ENCODE measurements around the gene GSTA2. TPM values are rescaled to one million over a fixed set of nuclear protein-coding genes. Genes with fewer than 3 reads are reported as not detected.
A peak's percentile ranks its signal among the peaks of the same experiment; 100 is the strongest.
"Not testable (repeated sequence)": the region's sequence is repeated elsewhere in the genome, so short reads cannot be mapped to it uniquely, and the experiment has no call there.

The GSTA2 gene
- total RNA-seq, 1 experiment from 2014 or later: not detected

DNA sequence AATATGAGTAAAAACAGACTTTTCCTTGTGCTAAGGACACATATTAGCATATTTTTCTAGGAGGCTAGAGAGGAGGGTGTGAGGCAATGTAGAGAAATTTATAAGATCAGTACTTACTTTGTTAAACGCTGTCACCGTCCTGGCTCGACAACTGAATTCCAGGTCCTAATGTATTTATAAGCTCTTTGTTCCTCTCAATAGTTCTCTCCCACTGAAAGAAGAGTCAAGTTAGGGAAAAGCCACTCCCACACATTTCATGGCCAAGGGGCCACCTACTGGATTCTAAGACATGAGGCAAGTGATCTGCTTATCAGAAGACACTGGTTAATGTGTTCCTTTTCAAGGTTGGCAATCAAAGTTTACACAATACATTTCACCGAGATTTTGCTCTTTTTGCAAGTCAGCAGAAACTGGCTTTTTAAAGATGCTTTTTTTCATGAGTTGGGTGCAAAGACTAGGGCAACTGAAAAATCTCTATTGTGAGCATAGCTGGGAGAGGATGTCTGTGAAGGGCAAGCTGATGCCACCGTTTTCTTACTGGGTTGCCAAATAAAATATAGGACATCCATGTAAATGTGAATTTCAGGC lies 40.5 kb upstream of the GSTA2 start, which contains the start of gene GSTA1:
TSS of gene GSTA1 (minus strand) at position 149 of the 588 bp plus-strand sequence. CDS start 4,549 bp downstream, outside the sequence.
- not testable (repeated sequence) for DNase-seq

More for the DNA sequence above, 40.5 kb upstream of the GSTA2 start, which contains the start of gene GSTA1:
- H4K20me1 ChIP-seq (ENCODE audit: control insufficient read depth, insufficient read depth, insufficient read length); H3K4ac ChIP-seq (ENCODE audit: low read depth, low read length); H3K79me1 ChIP-seq (ENCODE audit: insufficient read depth, low read depth, low read length, poor library complexity, severe bottlenecking); H3K18ac ChIP-seq (ENCODE audit: insufficient read length, low read depth, low read length); H3K4me2 ChIP-seq (ENCODE audit: insufficient read depth, insufficient read length, low read length); H2BK15ac ChIP-seq (ENCODE audit: low read depth, low read length); H2BK20ac ChIP-seq (ENCODE audit: low read depth, low read length, poor library complexity, severe bottlenecking); H3K4me1 Mint-ChIP-seq; H3K27me3 ChIP-seq (ENCODE audit: insufficient read depth, low read length); H3T11ph ChIP-seq (ENCODE audit: low read length); H3K9ac ChIP-seq (ENCODE audit: extremely low read depth, insufficient read length, low read length); H3K4me1 ChIP-seq (ENCODE audit: insufficient read depth, low read length); H4K91ac ChIP-seq (ENCODE audit: insufficient read length, low read depth, low read length); H3K4me3 Mint-ChIP-seq; H2AK5ac ChIP-seq (ENCODE audit: insufficient read length, low read length); H3K36me3 Mint-ChIP-seq (ENCODE audit: insufficient read depth in 1 of 3, low read depth in 3 of 3); H3K27ac ChIP-seq (ENCODE audit: insufficient read length, low read depth, low read length); H3K56ac ChIP-seq (ENCODE audit: insufficient read length, low read depth, low read length); H2BK120ac ChIP-seq (ENCODE audit: low read depth, low read length, poor library complexity, severe bottlenecking); H4K5ac ChIP-seq (ENCODE audit: insufficient read length, low read depth, low read length); H3K79me2 ChIP-seq (ENCODE audit: insufficient read depth, low read length); H3K27me3 Mint-ChIP-seq (ENCODE audit: low read depth); H3K14ac ChIP-seq (ENCODE audit: insufficient read depth, low read length); H4K8ac ChIP-seq (replicated peaks; ENCODE audit: insufficient read length, low read depth, low read length); H2BK5ac ChIP-seq (ENCODE audit: insufficient read length, low read length); H3K23me2 ChIP-seq (ENCODE audit: insufficient read length, low read depth, low read length, poor library complexity, severe bottlenecking); H3K23ac ChIP-seq (ENCODE audit: insufficient read length, low read depth, low read length); H3K9me3 ChIP-seq (ENCODE audit: control insufficient read depth, low read depth, low read length); H2BK12ac ChIP-seq (ENCODE audit: insufficient read length, low read depth, low read length); H3K9me3 Mint-ChIP-seq: not testable (repeated sequence)
- TF ChIP-seq CTCF (conservative IDR thresholded peaks at IDR 0.05): peak; percentile 39; the same call in 1 of the 3 replicates
- no CpG with 5 or more reads among the region's 5 CpGs for WGBS (ENCODE audit: extremely low coverage, insufficient read length, low lambda C conversion rate)
- peak within 1 kb of the TSS; percentile 56 for H2AFZ ChIP-seq (ENCODE audit: low read length)
- 0 out of 7 replicates have a peak within 1 kb of the TSS, but pooled peaks of 1 of the 3 experiments have one; percentile 66 for H3K27ac Mint-ChIP-seq
